Lower leg skin (tissue), 4 donors: ENCODE results near the gene DYRK1B. TPM values are rescaled to one million over a fixed set of nuclear protein-coding genes. Genes with fewer than 3 reads are reported as not detected.

Experiments used
- DNase-seq, 2 donors: peaks; one replicate each; pipeline ENCODE4 v3.0.0-alpha.2; 2019; ENCODE audit warnings: low spot score in 2 of 2
- H3K4me3 ChIP-seq: fragments of 200-600 bp; sonication (generic); 2 replicates; pipeline ENCODE4 v1.5.1; 2017; ENCODE audit warnings: mild to moderate bottlenecking, low read depth; ENCODE audit not compliant: poor library complexity, severe bottlenecking
- POLR2A ChIP-seq, 2 donors: fragments of 450-650 bp; IDR thresholded peaks; one replicate each; pipeline ENCODE4 v1.6.1; 2016 to 2017; ENCODE audit warnings: antibody characterized with exemption in 2 of 2, mild to moderate bottlenecking in 1 of 2, moderate library complexity in 1 of 2
- WGBS, 2 donors: methylation state at CpG; one replicate each; pipeline ENCODE4 v1.1.5; 2018; 5-methylcytosine and 5-hydroxymethylcytosine counted together
- intact Hi-C: fragments of 100-400 bp; cut with DNase I; formaldehyde crosslinking; loops from one replicate; pipeline ENCODE4 v1.15.0; 2023; ENCODE audit warnings: low total_unique reads
- total RNA-seq, 4 donors: library from RNA; depleted of rRNA; stranded (reverse); fragments of >200 nt; gene quantifications; one replicate each; pipeline ENCODE4 v1.1.0, GENCODE V29; 2016
- TF ChIP-seq, protein P1 (sequence below), 3 donors: fragments of 450-650 bp; IDR thresholded peaks; one replicate each; pipeline ENCODE4 v1.5.1; 2016; ENCODE audit warnings: antibody characterized with exemption in 3 of 3, mild to moderate bottlenecking in 3 of 3, moderate library complexity in 2 of 3

The DYRK1B gene
- total RNA-seq, 4 donors from 2014 or later = 14.8 to 29.0 (median 19.7) TPM

DNA sequence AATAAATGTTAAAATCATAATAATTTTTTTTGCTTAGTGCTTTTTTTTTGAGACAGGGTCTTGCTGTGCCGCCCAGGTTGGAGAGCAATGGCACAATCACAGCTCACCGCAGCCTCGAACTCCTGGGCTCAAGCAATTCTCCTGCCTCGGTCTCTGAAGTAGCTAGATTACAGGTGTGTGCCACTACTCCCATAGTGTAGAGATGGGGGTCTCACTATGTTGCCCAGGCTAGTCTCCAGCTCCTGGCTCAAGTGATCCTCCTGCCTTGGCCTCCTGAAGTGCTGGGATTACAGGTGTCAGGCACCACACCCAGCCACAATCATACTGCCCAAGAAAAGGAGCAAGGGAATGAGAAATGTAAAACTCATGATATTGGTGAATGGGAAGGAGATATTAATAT is 7.1 kb upstream of the DYRK1B start:
- intact Hi-C loops = no loop called here
- 92 to 99% methylated on average over 4 of the region's 4 CpGs for WGBS, 2 donors
- TF ChIP-seq, protein P1, sequence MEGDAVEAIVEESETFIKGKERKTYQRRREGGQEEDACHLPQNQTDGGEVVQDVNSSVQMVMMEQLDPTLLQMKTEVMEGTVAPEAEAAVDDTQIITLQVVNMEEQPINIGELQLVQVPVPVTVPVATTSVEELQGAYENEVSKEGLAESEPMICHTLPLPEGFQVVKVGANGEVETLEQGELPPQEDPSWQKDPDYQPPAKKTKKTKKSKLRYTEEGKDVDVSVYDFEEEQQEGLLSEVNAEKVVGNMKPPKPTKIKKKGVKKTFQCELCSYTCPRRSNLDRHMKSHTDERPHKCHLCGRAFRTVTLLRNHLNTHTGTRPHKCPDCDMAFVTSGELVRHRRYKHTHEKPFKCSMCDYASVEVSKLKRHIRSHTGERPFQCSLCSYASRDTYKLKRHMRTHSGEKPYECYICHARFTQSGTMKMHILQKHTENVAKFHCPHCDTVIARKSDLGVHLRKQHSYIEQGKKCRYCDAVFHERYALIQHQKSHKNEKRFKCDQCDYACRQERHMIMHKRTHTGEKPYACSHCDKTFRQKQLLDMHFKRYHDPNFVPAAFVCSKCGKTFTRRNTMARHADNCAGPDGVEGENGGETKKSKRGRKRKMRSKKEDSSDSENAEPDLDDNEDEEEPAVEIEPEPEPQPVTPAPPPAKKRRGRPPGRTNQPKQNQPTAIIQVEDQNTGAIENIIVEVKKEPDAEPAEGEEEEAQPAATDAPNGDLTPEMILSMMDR (IDR thresholded peaks at IDR 0.05) = no peak
- no peak for TF ChIP-seq POLR2A (IDR thresholded peaks at IDR 0.05)
- DNase-seq = no peak
- no peak overlapping the region for H3K4me3 ChIP-seq

DNA sequence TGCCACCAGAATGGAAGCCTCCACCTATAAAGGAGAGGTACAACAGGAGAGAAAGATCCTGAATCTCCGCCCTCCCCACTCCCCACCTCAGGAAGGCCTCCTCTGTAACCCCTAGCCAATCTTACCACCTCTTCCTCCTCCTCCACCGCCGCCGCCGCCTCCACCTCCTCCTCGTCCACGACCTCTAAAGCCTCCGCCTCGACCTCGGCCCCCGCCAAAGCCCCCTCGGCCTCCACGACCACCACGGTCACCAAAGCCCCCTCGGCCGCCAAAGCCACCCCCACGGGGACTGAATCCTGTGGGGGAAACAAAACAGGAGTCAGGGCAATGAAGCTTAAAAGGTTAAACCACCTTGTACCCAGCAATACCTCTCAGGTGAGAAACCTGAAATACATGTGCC is 6.5 kb upstream of the DYRK1B start:
- intact Hi-C loops = no loop called here
- no peak overlapping the region for H3K4me3 ChIP-seq
- 90 to 93% methylated on average over 17 of the region's 17 CpGs for WGBS, 2 donors
- DNase-seq = no peak
- TF ChIP-seq POLR2A (IDR thresholded peaks at IDR 0.05) = no peak
- TF ChIP-seq, protein P1 (IDR thresholded peaks at IDR 0.05) = no peak

DNA sequence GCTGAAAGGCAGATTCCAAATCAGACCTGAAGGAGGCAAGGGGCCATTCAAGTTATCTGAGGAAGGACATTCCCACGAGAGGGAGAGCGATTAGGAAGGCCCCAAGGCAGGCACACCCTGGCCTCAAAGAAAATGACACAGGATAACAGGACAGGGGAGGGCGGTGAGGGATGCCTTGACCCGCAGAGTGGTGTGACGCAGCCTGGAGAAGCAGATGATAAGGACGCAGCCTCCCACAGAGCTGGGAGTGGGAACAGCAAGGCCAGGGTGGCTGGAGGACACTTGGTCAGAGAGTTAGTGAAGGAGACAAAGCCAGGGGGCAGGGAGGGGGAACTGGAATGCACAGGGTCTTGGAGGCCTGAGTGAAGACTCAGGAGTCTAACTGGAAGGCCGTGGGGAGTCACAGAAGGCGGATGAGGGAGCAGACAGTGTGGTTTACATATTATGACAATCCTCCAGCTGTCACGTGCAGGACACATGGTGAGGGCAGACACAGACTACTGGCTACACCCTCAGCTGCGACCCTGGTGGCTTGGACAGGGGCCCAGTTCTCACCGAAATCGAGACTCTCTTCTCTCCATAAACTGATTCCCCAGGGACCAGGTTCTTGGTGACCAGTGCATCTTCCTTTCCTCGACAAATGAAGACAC is 5.8 kb upstream of the DYRK1B start:
- WGBS, 2 donors = 76 to 79% methylated on average over 13 of the region's 13 CpGs
- intact Hi-C loops = no loop called here
- H3K4me3 ChIP-seq = no peak overlapping the region
- TF ChIP-seq, protein P1 (IDR thresholded peaks at IDR 0.05) = no peak
- DNase-seq = no peak

DNA sequence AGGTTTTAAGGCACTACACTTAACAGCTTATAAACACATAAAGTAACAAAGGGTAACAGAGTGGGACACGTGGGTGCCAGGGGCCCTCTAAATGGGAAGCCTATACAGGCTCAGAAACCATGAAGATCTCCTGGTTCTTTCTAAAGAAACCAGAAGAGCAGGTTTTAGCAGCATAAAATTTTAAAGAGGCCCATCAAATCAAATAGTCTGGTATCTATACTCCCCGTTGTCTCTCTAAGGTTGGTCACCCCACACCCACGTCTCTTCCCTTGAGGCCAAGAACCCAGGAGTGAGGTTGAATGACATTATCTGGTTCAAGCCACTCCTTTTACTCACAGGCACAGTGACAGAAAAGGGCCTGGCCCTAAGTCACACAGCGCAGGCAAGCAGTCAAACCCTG is 4.6 kb upstream of the DYRK1B start:
- TF ChIP-seq, protein P1 (IDR thresholded peaks at IDR 0.05) = no peak
- TF ChIP-seq POLR2A (IDR thresholded peaks at IDR 0.05) = no peak
- intact Hi-C loops = no loop called here
- no peak for DNase-seq
- no peak overlapping the region for H3K4me3 ChIP-seq
- 74 to 78% methylated on average over 4 of the region's 4 CpGs for WGBS, 2 donors

DNA sequence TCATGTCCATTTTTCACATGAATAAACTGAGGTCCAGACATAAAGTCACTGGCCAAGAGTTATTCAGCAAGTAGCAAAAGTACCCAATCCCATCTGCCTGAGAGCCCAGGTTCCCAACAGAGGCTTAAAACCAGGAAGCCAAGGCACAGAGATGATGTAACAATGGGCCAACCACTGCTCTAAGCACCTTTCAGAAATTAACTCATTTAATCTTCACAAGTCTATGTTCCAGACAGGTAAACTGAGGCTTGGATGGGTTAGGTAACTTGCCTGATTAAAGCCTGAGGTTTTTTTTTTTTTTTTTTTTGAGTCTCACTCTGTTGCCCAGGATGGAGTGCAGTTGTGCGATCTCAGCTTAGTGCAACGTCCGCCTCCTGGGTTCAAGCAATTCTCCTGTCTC is 4.0 kb upstream of the DYRK1B start:
- TF ChIP-seq, protein P1 (IDR thresholded peaks at IDR 0.05) = no peak
- no peak for TF ChIP-seq POLR2A (IDR thresholded peaks at IDR 0.05)
- no peak for DNase-seq
- H3K4me3 ChIP-seq = no peak overlapping the region
- 95 to 97% methylated on average over 3 of the region's 3 CpGs for WGBS, 2 donors
- intact Hi-C loops = no loop called here

DNA sequence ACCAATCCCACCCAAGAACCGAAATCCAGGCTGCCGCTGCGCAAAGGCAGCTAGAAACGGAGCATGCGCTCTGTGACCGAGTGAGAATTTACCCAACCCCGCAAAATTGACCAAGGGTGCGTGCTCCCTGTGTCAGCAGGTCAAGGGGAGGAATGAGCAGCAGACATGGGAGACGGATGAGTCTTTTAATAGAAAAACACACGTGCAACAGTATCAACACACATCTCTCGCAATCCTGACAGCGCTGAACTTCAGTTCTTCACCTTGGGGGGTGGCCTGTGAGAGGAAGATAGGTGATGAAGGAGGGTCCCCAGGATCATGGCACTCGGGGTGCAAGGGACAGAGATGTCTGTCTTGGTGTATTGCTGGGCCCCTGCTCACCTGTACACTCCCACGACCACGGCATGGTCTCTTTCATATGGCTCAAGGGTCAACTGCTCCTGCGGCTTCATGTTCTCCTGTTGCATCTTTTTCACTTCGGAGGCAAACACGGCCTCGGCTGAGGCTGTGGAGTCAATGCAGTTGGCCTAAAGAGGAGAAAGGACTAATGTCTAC is 402 bp upstream of the DYRK1B start:
- H3K4me3 ChIP-seq = no peak overlapping the region
- no peak for DNase-seq
- TF ChIP-seq, protein P1 (IDR thresholded peaks at IDR 0.05) = no peak
- no peak for TF ChIP-seq POLR2A (IDR thresholded peaks at IDR 0.05)
- WGBS, 2 donors = 48 to 49% methylated on average over 19 of the region's 19 CpGs
- intact Hi-C loops = no loop called here
